SJCRH30 (cell line): ENCODE measurements around the gene SLC17A9. TPM values are rescaled to one million over a fixed set of nuclear protein-coding genes. Genes with fewer than 3 reads are reported as not detected.

Source experiments
- DNase-seq, 2 experiments: peaks; one replicate each; pipeline ENCODE4 v3.0.0-alpha.2; 2015 to 2020
- H3K27ac ChIP-seq: fragments of 250-450 bp; sonication (Bioruptor Pico); 2 replicates; pipeline ENCODE4 v1.5.1; 2020; ENCODE audit warnings: mild to moderate bottlenecking, moderate library complexity
- H3K27me3 ChIP-seq: fragments of 250-450 bp; sonication (Bioruptor Pico); 2 replicates; pipeline ENCODE4 v1.5.1; 2020; ENCODE audit warnings: mild to moderate bottlenecking, moderate library complexity
- H3K36me3 ChIP-seq: fragments of 250-450 bp; sonication (Bioruptor Pico); 2 replicates; pipeline ENCODE4 v1.5.1; 2020; ENCODE audit warnings: mild to moderate bottlenecking, moderate library complexity
- H3K4me1 ChIP-seq: fragments of 250-450 bp; sonication (Bioruptor Pico); 2 replicates; pipeline ENCODE4 v1.5.1; 2020; ENCODE audit warnings: mild to moderate bottlenecking, moderate library complexity
- H3K4me3 ChIP-seq: fragments of 250-450 bp; sonication (Bioruptor Pico); 2 replicates; pipeline ENCODE4 v1.5.1; 2020; ENCODE audit warnings: mild to moderate bottlenecking, moderate library complexity
- H3K9me3 ChIP-seq: fragments of 250-450 bp; sonication (Bioruptor Pico); replicated peaks from 2 replicates; pipeline ENCODE4 v1.5.1; 2020; ENCODE audit warnings: mild to moderate bottlenecking, moderate library complexity
- total RNA-seq: library from RNA; depleted of rRNA; stranded (reverse); fragments of >200 nt; shearing (Covaris generic); gene quantifications from 2 replicates; pipeline ENCODE4 v1.2.3, GENCODE V29; 2014

The SLC17A9 gene
- total RNA-seq, 1 experiment from 2014 or later: 2.1 TPM

DNA sequence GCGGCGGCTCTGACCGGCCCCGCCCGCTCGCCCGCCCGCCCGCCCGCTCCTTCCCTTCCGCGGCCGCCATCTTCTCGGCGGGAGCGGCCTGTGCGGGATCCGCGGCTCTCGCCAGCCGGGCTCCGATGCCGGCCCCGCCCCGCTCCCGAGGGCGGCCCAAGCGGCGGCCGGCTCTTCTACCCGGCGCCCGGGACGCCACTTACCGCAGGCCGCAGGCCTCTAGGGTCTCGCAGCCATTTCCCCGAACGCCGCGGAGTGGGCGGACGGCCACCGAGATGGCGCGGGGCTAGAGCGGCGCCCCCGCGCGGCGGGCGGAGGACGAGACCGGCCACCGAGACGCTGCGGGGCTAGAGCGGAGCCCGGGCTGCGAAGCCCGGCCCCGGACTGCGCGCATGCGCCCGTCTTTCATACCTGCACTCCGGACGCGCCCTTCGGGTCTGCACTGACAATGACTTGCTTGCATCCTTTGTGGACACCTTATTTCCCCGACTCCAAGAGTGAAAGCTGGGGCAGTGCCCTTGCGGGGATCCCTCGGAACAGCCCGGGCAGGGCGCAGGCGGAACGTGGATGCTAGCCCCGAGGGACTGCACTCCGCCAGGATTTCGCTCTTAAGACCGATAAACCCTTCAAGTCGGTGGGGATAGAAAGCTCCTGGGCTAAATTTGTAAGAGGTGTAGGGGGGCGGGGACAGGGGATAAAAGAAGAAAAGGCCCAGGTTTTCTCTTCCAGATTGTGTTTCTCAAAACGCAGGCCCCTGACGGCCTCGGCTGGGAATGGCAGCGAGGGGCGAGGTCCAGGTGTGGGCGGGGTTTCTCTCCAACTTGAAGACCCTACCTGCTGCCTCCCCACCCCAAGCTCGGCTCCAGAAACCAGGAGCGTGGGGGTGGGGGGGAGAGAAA, 26.0 kb upstream of the SLC17A9 start, which contains the start of gene DIDO1:
Gene DIDO1 (minus strand): TSS at position 277 of the 899 bp plus-strand sequence.
- peak within 1 kb of the TSS; percentile 76 for H3K27ac ChIP-seq
- peaks cover 24% of the 10 kb centered on the region for H3K4me1 ChIP-seq
- peak; percentile 95 to 97 for DNase-seq
- no peaks in the 10 kb centered on the region for H3K27me3 ChIP-seq
- H3K36me3 ChIP-seq: peaks cover 13% of the 10 kb centered on the region; the same call in 1 of the 2 replicates
- H3K9me3 ChIP-seq: no peaks in the 10 kb centered on the region
- peak within 1 kb of the TSS; percentile 89 for H3K4me3 ChIP-seq

DNA sequence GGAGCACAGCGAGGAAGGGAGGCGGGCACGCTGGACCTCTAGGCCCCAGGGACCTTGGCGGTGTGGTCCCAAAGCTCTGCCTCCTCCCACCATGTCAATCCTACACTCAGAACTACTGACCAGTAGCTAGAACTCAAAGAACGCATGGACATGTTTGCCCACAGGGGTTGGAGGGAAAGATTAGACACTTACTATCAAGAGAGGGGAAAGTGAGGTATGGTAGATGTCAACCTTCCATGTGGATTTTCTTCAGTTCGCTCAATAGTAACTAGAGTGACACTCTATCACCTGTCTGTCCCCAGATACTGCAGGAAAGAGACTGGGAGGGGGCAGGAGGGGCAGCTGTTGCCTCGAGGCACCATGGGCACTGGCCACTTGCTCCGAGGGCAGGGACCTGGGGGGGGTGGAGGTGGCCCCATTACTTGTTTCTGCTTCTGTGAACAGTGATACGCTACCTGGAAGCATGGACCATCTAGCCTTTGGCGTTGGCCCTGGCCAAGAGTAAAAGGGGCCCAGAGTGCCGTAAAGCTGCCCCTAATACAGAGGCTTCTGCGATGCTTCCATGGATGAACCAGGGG, 25.3 kb upstream of the SLC17A9 start:
- peak in 1 of 2 experiments; percentile 37 for DNase-seq
- Histone ChIP-seq H3K4me3 (peak overlapping the region; percentile 89), H3K9me3 (no peaks in the 10 kb centered on the region), H3K36me3 (peaks cover 21% of the 10 kb centered on the region; the same call in 1 of the 2 replicates), H3K4me1 (peaks cover 24% of the 10 kb centered on the region), H3K27ac (no peak overlapping the region), H3K27me3 (no peaks in the 10 kb centered on the region)

DNA sequence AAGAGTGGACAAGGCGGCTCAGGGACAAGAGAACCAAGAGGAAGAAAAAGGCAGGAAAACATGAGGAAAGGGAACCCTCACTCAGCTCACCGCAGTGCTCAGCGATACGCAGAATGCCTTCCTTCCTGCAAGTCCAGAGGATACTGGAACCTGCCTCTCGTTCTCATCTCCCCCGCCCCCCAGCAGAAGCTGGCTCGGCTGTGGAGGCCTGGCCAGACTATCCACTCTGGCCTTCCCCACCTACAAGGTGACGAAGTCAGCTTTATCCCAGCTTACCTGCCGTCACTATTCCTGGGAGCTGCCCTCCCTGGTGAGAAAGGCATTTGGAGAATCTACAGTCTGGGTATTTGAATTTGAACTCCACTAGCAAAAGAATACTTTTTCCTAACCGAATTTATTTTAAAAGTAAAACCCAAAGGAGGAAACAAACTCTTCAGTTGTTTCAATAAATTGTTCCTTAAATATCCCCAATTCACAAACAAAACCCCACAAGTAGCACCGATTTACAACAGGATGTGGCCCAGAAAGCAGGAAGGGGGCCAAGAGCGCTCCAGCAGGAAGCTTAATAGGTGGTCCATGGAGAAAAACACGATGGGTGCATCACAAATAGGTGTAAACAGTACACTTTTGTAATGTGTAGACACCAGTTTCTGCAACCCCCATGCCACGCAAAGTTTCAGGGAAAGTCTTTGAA, 24.1 kb upstream of the SLC17A9 start:
- DNase-seq: no peak
- Histone ChIP-seq H3K4me1 (peaks cover 23% of the 10 kb centered on the region), H3K27me3 (no peaks in the 10 kb centered on the region), H3K27ac (no peak overlapping the region), H3K36me3 (peaks cover 31% of the 10 kb centered on the region; the same call in 1 of the 2 replicates), H3K9me3 (no peaks in the 10 kb centered on the region), H3K4me3 (no peak overlapping the region)

DNA sequence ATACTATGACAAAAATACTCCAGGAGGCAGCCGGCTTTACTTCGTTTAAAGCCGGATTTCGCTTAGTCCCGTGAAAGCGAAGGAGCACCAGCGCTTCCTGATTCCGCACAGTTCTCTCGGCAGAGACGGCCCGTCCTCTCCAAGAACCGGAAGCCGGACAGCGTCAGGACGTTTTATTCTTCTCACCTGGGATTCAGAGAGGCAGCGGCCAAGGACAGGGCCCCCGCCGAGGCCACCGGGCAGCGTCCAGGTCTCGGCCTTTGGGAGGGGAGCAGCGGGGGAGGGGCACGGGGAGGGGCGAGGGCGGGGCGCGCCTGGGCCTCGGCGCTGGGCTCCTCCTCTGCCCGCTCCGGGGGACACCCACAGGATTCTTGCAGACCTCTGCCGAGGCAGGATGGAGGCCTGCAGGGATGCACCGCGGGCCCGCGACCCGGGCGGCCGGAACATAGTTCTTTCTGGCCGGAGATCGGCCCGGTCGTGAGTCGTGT, 23.4 kb upstream of the SLC17A9 start:
- no peaks in the 10 kb centered on the region for H3K9me3 ChIP-seq
- peaks cover 38% of the 10 kb centered on the region for H3K36me3 ChIP-seq
- no peak for DNase-seq
- H3K4me1 ChIP-seq: peaks cover 18% of the 10 kb centered on the region
- no peaks in the 10 kb centered on the region for H3K27me3 ChIP-seq
- no peak overlapping the region for H3K4me3 ChIP-seq
- no peak overlapping the region for H3K27ac ChIP-seq

- H3K27ac ChIP-seq: no peak overlapping the region
- no peaks in the 10 kb centered on the region for H3K27me3 ChIP-seq
- peaks cover 61% of the 10 kb centered on the region for H3K36me3 ChIP-seq
- DNase-seq: no peak
- H3K9me3 ChIP-seq: no peaks in the 10 kb centered on the region
- peaks cover 12% of the 10 kb centered on the region for H3K4me1 ChIP-seq
- no peak overlapping the region for H3K4me3 ChIP-seq
These were observed 21.0 kb upstream of the SLC17A9 start for GRCh38 chr20:62931464-62931863.

DNA sequence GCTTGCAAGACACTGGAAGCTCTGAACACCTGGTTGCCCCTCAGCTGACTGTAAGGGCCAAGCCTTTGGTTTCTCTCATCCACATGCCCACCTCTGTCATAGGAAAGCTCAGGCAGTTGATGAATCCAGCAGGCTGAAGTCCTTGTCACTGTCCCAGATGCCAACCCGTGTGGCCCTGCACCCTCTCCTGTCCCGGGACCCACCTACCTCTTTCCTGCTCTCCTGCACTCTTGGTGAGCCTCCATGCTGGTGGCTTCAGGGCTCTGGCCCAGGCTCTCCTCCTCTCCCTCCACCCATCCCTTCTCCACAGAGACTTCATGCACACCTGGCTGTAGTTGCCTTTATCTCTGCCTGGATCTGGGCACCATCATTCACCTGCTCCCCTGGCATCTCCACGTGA, 18.5 kb upstream of the SLC17A9 start:
- Histone ChIP-seq H3K36me3 (peaks cover 51% of the 10 kb centered on the region), H3K4me3 (no peak overlapping the region), H3K4me1 (peaks cover 6% of the 10 kb centered on the region), H3K27ac (no peak overlapping the region), H3K27me3 (no peaks in the 10 kb centered on the region), H3K9me3 (no peaks in the 10 kb centered on the region)
- no peak for DNase-seq

DNA sequence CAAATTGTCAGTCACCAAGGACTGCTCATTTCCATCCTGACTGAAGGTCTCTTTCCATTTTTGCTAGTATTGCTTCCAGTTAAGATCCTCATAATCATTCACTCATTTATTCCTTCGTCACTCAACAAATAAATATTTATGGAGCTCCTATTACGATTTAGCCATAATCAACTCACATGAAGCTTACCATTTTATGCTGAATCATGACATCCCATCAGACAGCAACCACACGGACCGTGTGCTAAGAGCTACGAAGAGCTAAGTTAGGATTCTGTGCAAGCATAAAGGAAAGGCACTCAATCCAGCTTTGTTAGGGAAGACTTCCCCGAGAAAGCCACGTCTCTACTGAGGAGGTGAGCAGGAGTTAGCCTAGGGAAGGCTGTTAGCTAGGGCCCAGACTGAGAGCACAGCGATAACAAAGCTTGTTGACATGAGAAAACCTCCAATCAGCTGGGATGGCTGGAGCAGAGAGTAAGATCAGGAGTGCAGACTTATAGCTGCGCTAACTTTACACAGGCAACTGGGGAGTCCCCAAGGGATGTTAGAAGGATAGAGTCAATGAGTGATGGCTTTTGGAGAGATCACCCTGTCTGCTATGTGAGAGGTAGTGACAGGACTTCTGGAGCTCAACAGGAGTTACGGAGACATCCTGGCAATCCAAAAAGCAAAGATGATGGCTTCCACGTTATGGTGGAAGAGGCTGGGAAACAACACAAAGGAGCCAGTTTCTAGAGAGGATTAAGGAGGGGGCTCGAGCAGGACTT, 17.1 kb upstream of the SLC17A9 start:
- H3K4me1 ChIP-seq: peaks cover 12% of the 10 kb centered on the region
- no peak overlapping the region for H3K27ac ChIP-seq

GRCh38 chr20:62935968-62936585, 16.4 kb upstream of the SLC17A9 start:
- Histone ChIP-seq H3K27ac (no peak overlapping the region), H3K4me1 (peaks cover 12% of the 10 kb centered on the region)

More for the DNA sequence above, 17.1 kb upstream of the SLC17A9 start:
- Histone ChIP-seq H3K9me3 (no peaks in the 10 kb centered on the region), H3K4me3 (no peak overlapping the region), H3K36me3 (peaks cover 55% of the 10 kb centered on the region), H3K27me3 (no peaks in the 10 kb centered on the region)
- no peak for DNase-seq

DNA sequence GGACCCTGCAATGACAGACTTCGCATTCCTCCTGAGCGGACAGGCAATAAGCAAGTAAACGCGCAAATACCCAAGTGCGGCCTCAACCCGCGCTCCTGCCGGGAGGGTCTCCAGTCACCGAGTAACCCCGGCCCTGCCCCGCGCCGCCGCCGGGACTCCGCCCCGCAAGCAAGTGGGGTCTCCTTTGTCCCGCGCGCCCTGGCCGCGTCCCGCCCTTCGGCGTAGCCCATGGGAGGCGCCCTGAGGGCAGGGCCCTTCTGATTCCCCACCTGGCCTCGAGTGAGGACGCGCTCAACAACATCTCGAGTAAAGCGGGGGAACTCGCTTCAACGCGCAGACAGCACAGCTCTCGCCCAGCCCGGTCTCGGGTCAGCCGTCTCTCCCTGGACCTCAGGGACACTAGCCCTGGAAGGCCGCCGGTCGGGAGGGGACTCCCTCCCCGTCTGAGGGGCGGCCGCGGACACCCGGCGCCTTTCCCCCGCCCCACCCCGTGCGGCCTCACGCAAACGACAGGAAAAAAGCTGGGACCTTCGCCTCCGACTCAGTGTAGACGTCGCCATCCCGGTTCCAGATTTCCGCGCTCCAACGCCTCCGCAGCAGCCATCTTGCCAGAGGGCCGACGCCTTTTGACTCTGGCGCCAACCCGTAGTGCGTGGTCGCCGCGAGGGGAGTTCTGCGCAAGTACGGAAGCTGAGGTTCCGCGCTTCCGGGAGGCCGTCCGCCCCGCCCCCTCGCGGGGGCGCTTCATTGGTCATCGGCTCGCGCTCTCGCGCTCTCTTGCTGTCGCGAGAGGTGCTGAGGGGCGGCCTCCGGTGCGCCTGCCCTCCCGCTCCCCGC, 15.0 kb upstream of the SLC17A9 start:
- Histone ChIP-seq H3K36me3 (peaks cover 57% of the 10 kb centered on the region), H3K9me3 (no peaks in the 10 kb centered on the region), H3K4me3 (peak overlapping the region; percentile 99), H3K27me3 (no peaks in the 10 kb centered on the region), H3K4me1 (peaks cover 12% of the 10 kb centered on the region), H3K27ac (peak overlapping the region; percentile 95)
- peak; percentile 99 to 100 for DNase-seq

More at GRCh38 chr20:62935968-62936585, 16.4 kb upstream of the SLC17A9 start:
- no peak for DNase-seq
- no peaks in the 10 kb centered on the region for H3K27me3 ChIP-seq
- H3K9me3 ChIP-seq: no peaks in the 10 kb centered on the region
- peaks cover 59% of the 10 kb centered on the region for H3K36me3 ChIP-seq
- H3K4me3 ChIP-seq: peak overlapping the region; percentile 99

DNA sequence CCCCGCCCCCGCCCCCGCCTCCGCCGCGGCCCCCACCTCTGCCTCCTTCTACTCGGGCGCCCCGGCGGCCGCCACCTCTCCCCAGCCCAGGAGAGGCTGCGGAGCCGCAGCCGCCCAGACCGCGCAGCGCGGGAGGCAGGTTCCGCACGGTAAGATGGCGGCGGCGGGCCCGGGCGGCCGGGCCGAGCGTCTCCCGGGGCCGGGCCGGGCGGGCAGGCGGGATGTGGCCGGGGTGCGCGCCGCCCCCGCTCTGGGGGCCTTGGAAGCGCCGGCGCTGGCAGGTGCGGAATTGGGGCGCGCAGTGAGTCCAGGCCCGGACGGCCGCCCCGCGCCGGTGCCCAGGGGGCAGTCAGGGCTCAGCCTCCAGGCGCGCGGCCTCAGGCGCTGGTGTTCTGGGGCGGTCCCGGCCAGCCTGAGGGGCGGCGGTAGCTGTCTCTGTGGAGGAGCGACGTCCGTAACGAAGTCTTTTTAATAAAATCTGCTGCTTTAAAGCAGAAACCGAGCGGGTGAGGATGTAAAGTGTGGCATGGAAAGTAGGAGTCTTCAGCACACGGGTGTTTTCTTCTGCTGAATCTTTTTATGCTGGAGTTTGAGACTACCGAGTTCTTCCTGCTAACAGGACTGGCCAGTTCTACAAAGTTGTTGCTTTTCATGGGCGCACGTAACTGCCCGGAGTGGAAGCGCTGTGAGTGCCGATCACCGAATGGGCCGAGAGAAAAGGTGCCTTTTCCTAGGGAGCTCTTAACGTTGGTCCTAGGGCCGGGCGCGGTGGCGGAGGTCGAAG, 14.2 kb upstream of the SLC17A9 start, which contains the start of gene GID8:
Gene GID8 (plus strand): TSS at position 43 of the 784 bp plus-strand sequence. CDS start 3,356 bp downstream, outside the sequence.
- Histone ChIP-seq H3K4me1 (peaks cover 12% of the 10 kb centered on the region), H3K36me3 (peaks cover 57% of the 10 kb centered on the region), H3K27ac (peak within 1 kb of the TSS; percentile 95), H3K4me3 (peak within 1 kb of the TSS; percentile 99), H3K27me3 (no peaks in the 10 kb centered on the region), H3K9me3 (no peaks in the 10 kb centered on the region)
- peak; percentile 71 to 75 for DNase-seq

- peaks cover 56% of the 10 kb centered on the region for H3K36me3 ChIP-seq
- peaks cover 12% of the 10 kb centered on the region for H3K4me1 ChIP-seq
- no peaks in the 10 kb centered on the region for H3K27me3 ChIP-seq
- no peaks in the 10 kb centered on the region for H3K9me3 ChIP-seq
- no peak overlapping the region for H3K4me3 ChIP-seq
- H3K27ac ChIP-seq: no peak overlapping the region
- DNase-seq: no peak
These were observed 11.6 kb upstream of the SLC17A9 start for GRCh38 chr20:62940875-62941274.

DNA sequence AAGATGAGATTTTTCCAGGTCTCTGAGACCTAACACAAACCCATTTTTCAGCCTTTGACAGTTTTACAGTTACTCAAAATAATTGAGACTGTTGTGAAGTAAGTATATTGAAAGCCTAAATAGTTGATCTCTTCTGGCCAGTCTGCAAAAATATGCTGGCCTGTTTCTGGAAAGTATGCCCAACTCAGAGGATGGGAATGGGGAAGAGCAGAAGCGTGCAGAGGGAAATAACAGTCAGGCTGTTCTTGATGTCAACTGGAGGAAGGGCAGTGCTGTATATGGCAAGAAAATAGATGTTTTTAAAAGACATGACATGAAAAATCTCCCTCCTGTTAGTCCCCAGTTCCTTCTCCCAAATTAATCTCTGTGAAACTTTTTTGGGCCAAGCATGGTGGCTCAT, 10.7 kb upstream of the SLC17A9 start:
- no peak for DNase-seq
- Histone ChIP-seq H3K27ac (no peak overlapping the region), H3K9me3 (no peaks in the 10 kb centered on the region), H3K4me3 (no peak overlapping the region), H3K36me3 (peaks cover 59% of the 10 kb centered on the region), H3K27me3 (no peaks in the 10 kb centered on the region), H3K4me1 (peaks cover 6% of the 10 kb centered on the region)
